NT2/D1 (cell line): ENCODE data around the gene RBM48.

ENCODE experiments used
- DNase-seq: peaks from one replicate; pipeline ENCODE4 v3.0.0-alpha.2; 2011; ENCODE audit warnings: low read depth, low spot score
- H3K27me3 ChIP-seq: 2 replicates; pipeline ENCODE4 v1.6.0; 2011; ENCODE audit warnings: mild to moderate bottlenecking; ENCODE audit not compliant: insufficient read length, insufficient read depth
- H3K36me3 ChIP-seq: 2 replicates; pipeline ENCODE4 v1.6.1; 2011; ENCODE audit warnings: mild to moderate bottlenecking, low read length, mixed read lengths; ENCODE audit not compliant: insufficient read depth, insufficient read length
- H3K4me1 ChIP-seq: 2 replicates; pipeline ENCODE4 v1.5.1; 2011; ENCODE audit not compliant: insufficient read depth, insufficient read length
- H3K4me3 ChIP-seq: 2 replicates; pipeline ENCODE4 v1.5.1; 2011; ENCODE audit warnings: low read depth; ENCODE audit not compliant: insufficient read length
- H3K9ac ChIP-seq: 2 replicates; pipeline ENCODE4 v1.6.0; 2011; ENCODE audit warnings: low read depth; ENCODE audit not compliant: insufficient read length
- H3K9me3 ChIP-seq: 2 replicates; pipeline ENCODE4 v1.5.1; 2011; ENCODE audit warnings: mild to moderate bottlenecking, low read length; ENCODE audit not compliant: insufficient read depth
- SUZ12 ChIP-seq: IDR thresholded peaks from 2 replicates; pipeline ENCODE4 v1.6.1; 2011; ENCODE audit not compliant: insufficient read length, insufficient read depth; ENCODE audit errors: extremely low read depth
- YY1 ChIP-seq: IDR thresholded peaks from 2 replicates; pipeline ENCODE4 v1.6.1; 2011; ENCODE audit not compliant: insufficient read length, insufficient read depth
- ZNF274 ChIP-seq: IDR thresholded peaks from 2 replicates; pipeline ENCODE4 v1.6.1; 2011; ENCODE audit warnings: mild to moderate bottlenecking, low read depth, low read length

Gene RBM48

DNA sequence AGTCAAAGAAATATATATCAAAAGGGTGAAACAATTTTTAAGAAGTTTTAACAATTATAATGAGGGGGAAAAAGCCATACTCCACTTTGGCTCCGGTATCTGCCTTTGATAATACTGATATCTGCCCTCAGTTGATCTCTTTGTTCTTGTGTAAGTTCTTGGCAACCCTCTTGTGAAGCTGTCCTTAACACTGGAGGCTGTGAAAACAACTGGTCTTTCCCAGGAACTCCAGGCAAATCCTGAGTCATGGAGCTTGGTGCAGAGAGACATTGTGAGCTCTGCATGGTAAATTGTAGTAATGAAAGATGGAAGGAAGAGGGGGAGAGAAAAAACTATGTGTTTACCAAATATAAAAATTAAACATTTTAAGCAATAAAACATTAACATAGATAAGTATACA, 39.0 kb upstream of the RBM48 start:
- H3K9ac ChIP-seq = no peak overlapping the region
- no peak overlapping the region for H3K4me3 ChIP-seq
- peaks cover 44% of the 10 kb centered on the region for H3K36me3 ChIP-seq
- H3K27me3 ChIP-seq = no peaks in the 10 kb centered on the region
- TF ChIP-seq SUZ12 (no peak), ZNF274 (no peak), YY1 (no peak)
- H3K4me1 ChIP-seq = no peaks in the 10 kb centered on the region
- no peaks in the 10 kb centered on the region for H3K9me3 ChIP-seq
- no peak for DNase-seq

DNA sequence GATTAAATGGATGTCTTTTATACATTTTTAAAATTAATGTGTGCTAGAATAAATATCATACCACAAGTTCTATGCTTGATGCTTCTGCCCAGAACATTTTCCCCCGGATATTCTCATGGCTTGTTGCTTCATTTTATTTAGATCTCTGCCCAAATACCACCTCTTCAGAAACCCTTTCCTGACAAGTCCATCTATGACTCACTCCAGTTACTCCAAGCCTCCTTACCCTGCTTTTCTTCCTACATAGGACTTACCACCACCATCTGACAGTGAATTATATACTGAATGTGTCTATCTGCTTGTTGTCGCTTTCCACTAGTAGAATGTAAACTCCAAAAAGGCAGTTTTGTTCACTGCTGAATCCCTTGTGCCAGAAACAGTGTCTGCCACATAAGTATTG, 31.7 kb upstream of the RBM48 start:
- Histone ChIP-seq H3K9ac (no peak overlapping the region), H3K27me3 (no peaks in the 10 kb centered on the region), H3K4me1 (no peaks in the 10 kb centered on the region), H3K36me3 (peaks cover 28% of the 10 kb centered on the region), H3K9me3 (no peaks in the 10 kb centered on the region), H3K4me3 (no peak overlapping the region)
- DNase-seq = no peak
- TF ChIP-seq YY1 (no peak), ZNF274 (no peak), SUZ12 (no peak)

DNA sequence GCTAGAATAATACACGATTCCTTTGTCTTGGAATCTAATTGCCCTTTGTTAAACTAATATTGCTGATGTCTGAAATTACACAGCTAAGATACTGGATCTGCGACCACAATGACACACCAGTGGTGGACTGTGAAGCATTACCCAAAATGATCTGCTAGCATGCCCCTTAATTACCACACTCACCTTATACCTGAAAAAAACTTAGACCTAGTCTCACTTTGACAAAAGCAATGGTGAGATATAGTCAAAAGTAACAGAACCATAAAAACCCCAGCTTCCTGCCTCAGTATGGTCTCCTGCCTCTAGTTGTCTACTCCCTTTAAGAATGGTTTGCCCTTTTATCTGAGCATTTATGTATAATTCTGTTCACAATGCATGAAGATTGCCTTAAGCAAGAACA, 30.0 kb upstream of the RBM48 start:
- Histone ChIP-seq H3K27me3 (no peaks in the 10 kb centered on the region), H3K9me3 (no peaks in the 10 kb centered on the region), H3K4me3 (no peak overlapping the region), H3K9ac (no peak overlapping the region), H3K36me3 (peaks cover 20% of the 10 kb centered on the region), H3K4me1 (no peaks in the 10 kb centered on the region)
- no peak for TF ChIP-seq YY1
- TF ChIP-seq SUZ12 = no peak
- TF ChIP-seq ZNF274 = no peak
- DNase-seq = no peak

DNA sequence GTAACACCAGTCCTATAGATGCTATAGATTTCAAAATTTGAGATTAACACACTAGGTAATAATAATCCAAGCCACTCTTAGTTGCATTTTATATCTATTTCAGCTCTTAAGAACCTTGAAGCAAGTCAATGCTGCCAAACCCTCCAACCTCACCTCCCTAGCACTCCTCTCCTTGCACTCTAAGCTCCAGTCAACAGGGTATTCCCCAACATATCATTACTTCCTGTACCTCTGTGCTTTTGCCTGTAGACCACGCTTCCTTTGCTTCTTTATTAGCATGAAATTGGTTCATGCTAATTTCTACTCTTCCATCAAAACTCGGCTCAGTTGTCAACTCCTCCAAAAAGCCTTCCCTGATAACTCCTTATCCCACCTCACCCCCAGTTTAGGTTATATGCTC, 24.8 kb upstream of the RBM48 start:
- DNase-seq = no peak
- Histone ChIP-seq H3K4me3 (no peak overlapping the region), H3K27me3 (no peaks in the 10 kb centered on the region), H3K9me3 (no peaks in the 10 kb centered on the region), H3K9ac (no peak overlapping the region), H3K36me3 (peaks cover 15% of the 10 kb centered on the region), H3K4me1 (no peaks in the 10 kb centered on the region)
- TF ChIP-seq ZNF274 (no peak), YY1 (no peak), SUZ12 (no peak)

DNA sequence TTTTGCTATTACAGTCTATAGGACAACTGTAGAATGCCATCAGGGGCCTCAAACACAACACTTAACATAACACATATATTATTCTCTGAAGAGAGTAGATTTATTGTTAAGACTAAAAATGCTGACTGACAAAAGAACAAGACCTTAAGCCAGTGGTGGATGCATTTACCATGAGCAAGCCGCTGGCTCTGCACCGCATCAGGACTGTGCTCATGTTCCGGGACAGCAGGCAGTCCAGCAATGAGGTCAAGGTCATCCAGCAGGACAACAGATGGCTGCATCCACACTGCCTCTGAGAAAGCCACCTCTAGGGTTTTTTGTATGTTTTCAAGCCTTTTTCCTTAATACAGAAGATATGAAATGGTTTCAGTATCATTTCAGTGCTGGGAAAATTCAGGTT, 24.0 kb upstream of the RBM48 start:
- H3K9me3 ChIP-seq = no peaks in the 10 kb centered on the region
- no peaks in the 10 kb centered on the region for H3K27me3 ChIP-seq
- H3K4me1 ChIP-seq = no peaks in the 10 kb centered on the region
- no peak for DNase-seq
- H3K36me3 ChIP-seq = peaks cover 15% of the 10 kb centered on the region
- TF ChIP-seq YY1 (no peak), ZNF274 (no peak), SUZ12 (no peak)
- no peak overlapping the region for H3K9ac ChIP-seq
- H3K4me3 ChIP-seq = no peak overlapping the region

DNA sequence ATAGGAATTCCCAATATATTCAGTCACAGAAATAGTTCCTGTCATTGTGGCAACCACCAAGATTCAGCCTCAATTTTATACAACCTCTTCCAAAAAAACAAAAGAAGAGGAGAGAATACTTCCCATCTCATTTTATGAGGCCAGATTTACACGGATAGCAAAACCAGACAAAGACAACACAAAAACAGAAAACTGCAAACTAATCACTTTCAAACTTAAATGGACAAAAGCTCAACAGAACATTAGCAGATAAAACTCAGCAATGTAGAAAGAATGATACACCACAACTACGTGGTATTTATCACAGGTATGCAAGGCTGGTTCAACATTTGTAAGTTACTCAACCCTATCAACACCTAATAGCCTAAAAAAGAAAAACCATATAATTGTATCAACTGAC, 22.2 kb upstream of the RBM48 start:
- Histone ChIP-seq H3K36me3 (peaks cover 3% of the 10 kb centered on the region), H3K4me3 (no peak overlapping the region), H3K9ac (no peak overlapping the region), H3K9me3 (no peaks in the 10 kb centered on the region), H3K4me1 (no peaks in the 10 kb centered on the region), H3K27me3 (no peaks in the 10 kb centered on the region)
- no peak for DNase-seq
- no peak for TF ChIP-seq YY1
- no peak for TF ChIP-seq ZNF274
- no peak for TF ChIP-seq SUZ12

DNA sequence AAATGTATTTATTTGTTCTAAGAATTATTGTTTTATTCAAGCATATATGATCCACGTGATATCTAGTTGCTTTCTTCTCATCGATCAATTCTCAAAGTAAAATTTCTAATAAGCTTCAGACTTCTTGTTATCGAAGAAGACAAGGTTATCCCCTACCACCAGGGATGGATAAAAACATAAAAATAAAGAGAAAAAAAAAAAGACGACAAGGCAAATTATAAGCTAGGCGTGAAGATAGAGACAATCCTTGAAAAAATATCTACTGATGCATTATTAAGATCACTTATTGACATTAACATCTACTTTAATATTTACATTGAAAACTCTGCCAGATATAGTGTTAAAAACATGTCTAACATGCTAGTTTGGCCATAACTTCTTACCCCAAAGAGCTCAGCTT, 19.6 kb upstream of the RBM48 start:
- peaks cover under 1% of the 10 kb centered on the region for H3K36me3 ChIP-seq
- H3K4me1 ChIP-seq = no peaks in the 10 kb centered on the region
- H3K27me3 ChIP-seq = no peaks in the 10 kb centered on the region
- no peak overlapping the region for H3K4me3 ChIP-seq
- no peak overlapping the region for H3K9ac ChIP-seq
- TF ChIP-seq YY1 = no peak
- no peak for TF ChIP-seq ZNF274
- no peak for TF ChIP-seq SUZ12
- no peak for DNase-seq
- H3K9me3 ChIP-seq = no peaks in the 10 kb centered on the region

DNA sequence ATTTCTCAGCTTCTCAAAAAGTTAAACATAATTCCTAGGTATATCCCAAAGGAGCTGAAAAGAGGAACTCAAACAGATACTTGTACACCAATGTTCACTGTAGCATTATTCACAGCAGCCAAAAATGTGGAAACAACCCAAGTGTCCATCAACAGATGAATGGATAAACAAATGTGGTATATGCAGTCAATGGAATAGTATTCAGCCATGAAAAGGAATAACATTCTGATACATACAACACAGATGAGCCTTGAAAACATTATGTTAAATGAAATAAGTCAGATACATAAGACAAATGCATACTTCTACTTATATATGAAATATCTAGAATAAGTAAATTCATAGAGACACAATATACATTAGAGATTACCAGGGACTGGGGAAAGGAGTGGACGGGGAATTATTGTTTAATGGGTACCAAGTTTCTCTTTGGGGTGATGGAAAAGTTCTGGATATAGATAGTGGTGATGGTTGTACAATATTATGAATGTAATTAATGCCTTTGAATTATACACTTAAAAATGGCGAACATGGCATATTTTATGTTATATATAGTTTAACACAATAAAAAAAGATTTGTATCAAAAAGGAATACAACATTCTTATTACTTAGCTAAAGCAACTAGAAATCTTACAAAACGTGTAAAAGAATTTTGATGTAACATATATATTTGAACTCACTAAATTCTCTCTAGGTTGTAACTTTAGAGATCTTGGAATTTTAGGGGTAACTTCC, 15.3 kb upstream of the RBM48 start:
- Histone ChIP-seq H3K9me3 (no peaks in the 10 kb centered on the region), H3K4me3 (no peak overlapping the region), H3K9ac (no peak overlapping the region), H3K27me3 (no peaks in the 10 kb centered on the region), H3K36me3 (peaks cover 3% of the 10 kb centered on the region), H3K4me1 (no peaks in the 10 kb centered on the region)
- TF ChIP-seq SUZ12 = no peak
- no peak for TF ChIP-seq YY1
- DNase-seq = no peak
